ENCODE measurements around the gene CHGA. TPM values are rescaled to one million over a fixed set of nuclear protein-coding genes. Genes with fewer than 3 reads are reported as not detected.
A peak's percentile ranks its signal among the peaks of the same experiment; 100 is the strongest.

Gene CHGA
- total RNA-seq, 1 experiment from 2014 or later = 0.17 TPM

DNA sequence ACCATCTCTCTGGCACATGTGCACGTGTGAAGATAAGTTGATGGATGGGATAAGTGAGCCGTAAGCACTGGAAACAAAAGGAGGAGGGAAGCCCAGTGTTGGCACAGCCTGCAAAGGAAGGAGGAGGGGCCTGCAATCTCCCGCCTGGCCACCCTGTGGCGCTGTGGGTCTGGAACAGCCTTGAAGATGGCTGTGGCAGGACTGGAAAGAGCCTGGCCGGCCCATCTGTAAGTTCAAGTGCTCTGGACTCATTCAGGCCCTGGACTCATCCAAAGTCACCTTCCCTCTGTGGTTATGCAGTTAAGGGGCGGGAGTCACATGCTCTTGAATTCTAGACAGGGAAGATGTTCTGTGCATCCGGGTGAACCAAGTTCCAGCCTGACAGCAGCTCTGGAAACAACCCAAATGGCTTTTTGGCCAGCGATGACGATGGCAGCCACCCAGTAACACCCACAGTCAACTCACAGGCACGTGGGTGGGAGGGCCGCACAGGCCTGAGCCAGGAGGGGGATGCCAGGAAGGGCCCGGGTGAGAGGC, 50.4 kb downstream of the CHGA start:
- peak; percentile 71 for DNase-seq
- Mint-ChIP-seq H3K36me3 (ENCODE audit: insufficient read depth, unreplicated experiment) (no peaks in the 10 kb centered on the region), H3K27me3 (ENCODE audit: unreplicated experiment) (no peaks in the 10 kb centered on the region), H3K4me1 (ENCODE audit: low read depth, unreplicated experiment) (no peaks in the 10 kb centered on the region), H3K27ac (ENCODE audit: unreplicated experiment) (no peak overlapping the region), H3K9me3 (ENCODE audit: low read depth, unreplicated experiment) (peaks cover 8% of the 10 kb centered on the region), H3K4me3 (ENCODE audit: low read depth, unreplicated experiment) (no peak overlapping the region)
- TF ChIP-seq, protein P1, sequence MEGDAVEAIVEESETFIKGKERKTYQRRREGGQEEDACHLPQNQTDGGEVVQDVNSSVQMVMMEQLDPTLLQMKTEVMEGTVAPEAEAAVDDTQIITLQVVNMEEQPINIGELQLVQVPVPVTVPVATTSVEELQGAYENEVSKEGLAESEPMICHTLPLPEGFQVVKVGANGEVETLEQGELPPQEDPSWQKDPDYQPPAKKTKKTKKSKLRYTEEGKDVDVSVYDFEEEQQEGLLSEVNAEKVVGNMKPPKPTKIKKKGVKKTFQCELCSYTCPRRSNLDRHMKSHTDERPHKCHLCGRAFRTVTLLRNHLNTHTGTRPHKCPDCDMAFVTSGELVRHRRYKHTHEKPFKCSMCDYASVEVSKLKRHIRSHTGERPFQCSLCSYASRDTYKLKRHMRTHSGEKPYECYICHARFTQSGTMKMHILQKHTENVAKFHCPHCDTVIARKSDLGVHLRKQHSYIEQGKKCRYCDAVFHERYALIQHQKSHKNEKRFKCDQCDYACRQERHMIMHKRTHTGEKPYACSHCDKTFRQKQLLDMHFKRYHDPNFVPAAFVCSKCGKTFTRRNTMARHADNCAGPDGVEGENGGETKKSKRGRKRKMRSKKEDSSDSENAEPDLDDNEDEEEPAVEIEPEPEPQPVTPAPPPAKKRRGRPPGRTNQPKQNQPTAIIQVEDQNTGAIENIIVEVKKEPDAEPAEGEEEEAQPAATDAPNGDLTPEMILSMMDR (IDR thresholded peaks at IDR 0.05; ENCODE audit: unreplicated experiment) = peak; percentile 57
- CTCF ChIA-PET = interaction anchor here (0.6 kb wide), 1 partner anchor 18 kb away, joined by 4 read pairs; no protein-coding TSS in a partner anchor
- intact Hi-C loops (cut with micrococcal nuclease; ENCODE audit: unreplicated experiment) = no loop called here
- no TSS peak for BruUV-seq (replicated peaks)

DNA sequence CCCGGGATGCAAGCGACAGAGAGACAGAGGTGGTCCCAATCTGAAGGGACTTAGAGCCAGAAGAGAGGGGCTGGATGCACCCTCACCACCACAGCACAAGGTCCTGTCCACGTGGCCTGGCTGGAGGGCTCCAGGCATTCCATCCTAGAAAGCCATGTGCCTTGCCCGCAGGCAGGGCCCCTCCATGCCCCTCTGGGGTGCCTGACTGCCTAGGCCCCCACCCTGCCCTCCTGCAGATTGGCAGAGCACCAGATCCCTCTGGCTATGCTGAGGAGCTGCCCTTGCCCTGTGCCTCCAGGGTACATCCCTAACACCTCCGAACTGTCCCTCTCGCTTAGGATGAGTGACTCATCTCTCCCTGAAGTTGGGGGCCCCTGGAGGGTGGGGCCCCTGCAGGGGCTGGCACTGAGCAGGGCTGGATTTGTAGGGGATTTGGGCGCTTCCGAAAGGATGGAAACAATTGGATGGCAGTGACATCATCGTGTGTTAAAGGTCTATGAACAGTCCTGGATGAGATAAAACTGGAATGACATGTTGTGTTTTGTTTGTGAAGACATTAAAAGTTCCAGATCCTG, 50.9 kb downstream of the CHGA start:
- H3K4me1 Mint-ChIP-seq (ENCODE audit: low read depth, unreplicated experiment) = no peaks in the 10 kb centered on the region
- H3K27me3 Mint-ChIP-seq (ENCODE audit: unreplicated experiment) = no peaks in the 10 kb centered on the region
- TF ChIP-seq, protein P1 (IDR thresholded peaks at IDR 0.05; ENCODE audit: unreplicated experiment) = no peak
- no peaks in the 10 kb centered on the region for H3K36me3 Mint-ChIP-seq (ENCODE audit: insufficient read depth, unreplicated experiment)
- H3K9me3 Mint-ChIP-seq (ENCODE audit: low read depth, unreplicated experiment) = peaks cover 8% of the 10 kb centered on the region
- no peak overlapping the region for H3K27ac Mint-ChIP-seq (ENCODE audit: unreplicated experiment)
- DNase-seq = no peak
- no TSS peak for BruUV-seq (replicated peaks)
- CTCF ChIA-PET = interaction anchor here (0.6 kb wide), 1 partner anchor 17 kb away, joined by 4 read pairs; no protein-coding TSS in a partner anchor
- H3K4me3 Mint-ChIP-seq (ENCODE audit: low read depth, unreplicated experiment) = no peak overlapping the region
- intact Hi-C loops (cut with micrococcal nuclease; ENCODE audit: unreplicated experiment) = no loop called here

DNA sequence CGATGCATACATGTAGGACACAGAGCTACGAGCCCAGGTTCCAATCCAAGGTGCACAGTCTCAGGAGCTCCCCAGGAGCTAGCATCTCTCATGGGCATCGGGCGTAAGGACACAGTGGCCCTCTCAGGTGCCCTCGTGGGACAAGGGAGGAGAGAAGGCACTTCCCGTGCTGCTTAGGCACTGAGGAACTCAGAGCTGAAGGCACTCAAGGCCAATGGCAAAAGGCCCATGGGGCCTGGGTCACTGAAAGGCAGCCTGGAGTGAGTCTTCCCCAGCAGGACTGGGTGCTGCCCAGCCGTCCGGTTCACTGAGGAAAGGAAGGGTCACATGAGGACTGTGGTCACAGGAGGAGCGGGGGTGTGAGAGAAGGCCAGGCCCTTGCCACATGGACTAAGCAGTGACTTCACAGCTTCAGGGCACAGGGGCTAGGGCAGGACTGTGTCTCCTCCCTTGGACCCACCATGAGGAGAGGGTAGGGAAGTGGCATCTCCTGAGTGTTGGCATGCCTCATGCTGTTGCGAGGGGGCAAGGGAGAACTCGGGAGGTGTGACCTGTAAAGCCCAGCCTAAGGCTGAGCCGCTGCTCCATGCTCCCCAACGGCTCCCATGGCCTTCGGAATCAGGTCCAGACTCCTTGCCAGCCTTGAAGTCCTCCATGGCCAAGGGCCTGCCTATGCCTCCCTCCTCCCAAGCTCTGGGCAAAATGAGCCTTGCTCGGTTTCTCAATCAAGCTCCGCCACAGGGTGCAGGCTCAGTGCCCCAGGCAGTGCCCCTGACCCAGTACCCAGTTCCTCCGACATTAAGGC, 51.8 kb downstream of the CHGA start:
- Mint-ChIP-seq H3K27me3 (ENCODE audit: unreplicated experiment) (no peaks in the 10 kb centered on the region), H3K4me3 (ENCODE audit: low read depth, unreplicated experiment) (no peak overlapping the region)
- CTCF ChIA-PET = interaction anchor here (1.2 kb wide), 1 partner anchor 83 kb away, joined by 3 read pairs; no protein-coding TSS in a partner anchor

DNA sequence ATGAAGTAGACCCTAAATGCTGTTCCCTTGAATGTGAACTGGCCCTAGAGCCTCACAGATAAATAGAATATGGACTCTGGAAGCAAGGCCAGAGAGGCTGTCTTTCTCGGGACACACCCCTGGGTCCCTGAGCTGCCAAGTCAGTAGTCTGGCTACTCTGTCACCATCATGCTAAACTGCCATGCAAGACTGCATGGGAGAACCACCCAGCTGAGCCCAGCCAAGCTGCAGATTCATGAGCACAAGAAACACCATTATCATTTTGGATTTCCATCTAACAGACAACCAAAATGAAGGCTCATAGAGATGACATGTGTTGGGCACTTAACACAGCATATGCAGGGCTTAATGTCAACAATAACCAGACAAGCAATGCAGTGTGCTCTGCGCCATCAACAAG, 53.3 kb downstream of the CHGA start:
- peaks cover 18% of the 10 kb centered on the region for H3K9me3 Mint-ChIP-seq (ENCODE audit: low read depth, unreplicated experiment)
- CTCF ChIA-PET = no interaction called here

More for the DNA sequence above, 51.8 kb downstream of the CHGA start:
- peaks cover 14% of the 10 kb centered on the region for H3K9me3 Mint-ChIP-seq (ENCODE audit: low read depth, unreplicated experiment)
- TF ChIP-seq, protein P1 (IDR thresholded peaks at IDR 0.05; ENCODE audit: unreplicated experiment) = no peak
- intact Hi-C loops (cut with micrococcal nuclease; ENCODE audit: unreplicated experiment) = no loop called here
- H3K4me1 Mint-ChIP-seq (ENCODE audit: low read depth, unreplicated experiment) = no peaks in the 10 kb centered on the region
- H3K36me3 Mint-ChIP-seq (ENCODE audit: insufficient read depth, unreplicated experiment) = no peaks in the 10 kb centered on the region
- no peak for DNase-seq
- no TSS peak for BruUV-seq (replicated peaks)
- no peak overlapping the region for H3K27ac Mint-ChIP-seq (ENCODE audit: unreplicated experiment)

More for the DNA sequence above, 53.3 kb downstream of the CHGA start:
- Mint-ChIP-seq H3K27me3 (ENCODE audit: unreplicated experiment) (no peaks in the 10 kb centered on the region), H3K4me3 (ENCODE audit: low read depth, unreplicated experiment) (no peak overlapping the region), H3K27ac (ENCODE audit: unreplicated experiment) (no peak overlapping the region), H3K4me1 (ENCODE audit: low read depth, unreplicated experiment) (no peaks in the 10 kb centered on the region), H3K36me3 (ENCODE audit: insufficient read depth, unreplicated experiment) (peaks cover 10% of the 10 kb centered on the region)
- no TSS peak for BruUV-seq (replicated peaks)
- intact Hi-C loops (cut with micrococcal nuclease; ENCODE audit: unreplicated experiment) = no loop called here
- DNase-seq = no peak
- TF ChIP-seq, protein P1 (IDR thresholded peaks at IDR 0.05; ENCODE audit: unreplicated experiment) = no peak
